ENCODE measurements around the gene CD82.

CD82 gene

DNA sequence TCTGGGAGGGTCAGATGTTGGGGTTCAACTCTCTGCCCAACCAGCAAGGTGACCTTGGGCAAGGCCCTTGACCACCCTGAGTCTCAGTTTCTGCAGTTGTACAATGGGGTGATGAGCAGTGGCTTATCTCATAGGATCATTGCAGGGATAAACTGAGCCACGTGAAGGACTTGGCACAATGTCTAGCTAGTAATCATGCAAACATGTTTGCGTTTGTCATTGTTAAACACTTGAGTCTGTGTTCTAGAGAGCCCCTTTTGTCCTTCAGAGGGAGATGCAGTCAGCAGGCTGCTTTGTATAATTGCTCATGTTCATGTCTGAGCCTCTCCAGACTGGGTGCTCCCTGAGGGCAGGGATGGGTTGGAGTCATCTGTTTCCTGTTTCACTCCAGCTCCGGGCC, 15.8 kb downstream of the CD82 start:
- H3K14ac ChIP-seq (ENCODE audit: low read length in 2 of 2), result no peak overlapping the region
- no peak overlapping the region for H3K4me3 ChIP-seq (ENCODE audit: insufficient read depth in 1 of 2, low read depth in 1 of 2, low read length in 2 of 2)
- DNase-seq, result no peak
- no peak overlapping the region for H2BK12ac ChIP-seq (ENCODE audit: low read length in 2 of 2)
- no peak overlapping the region for H3K4ac ChIP-seq (ENCODE audit: low read depth in 1 of 2, low read length in 2 of 2)
- H3K4me2 ChIP-seq (ENCODE audit: low read length, poor library complexity, severe bottlenecking), result no peak overlapping the region
- H3K23ac ChIP-seq (ENCODE audit: low read length in 2 of 2), result no peak overlapping the region
- peaks cover 34% of the 10 kb centered on the region for H3K4me1 ChIP-seq (ENCODE audit: control insufficient read depth, insufficient read depth, low read depth, low read length)
- H3K9me3 ChIP-seq (ENCODE audit: control insufficient read depth, low read length), result peaks cover 9% of the 10 kb centered on the region
- H2AK5ac ChIP-seq (ENCODE audit: low read length, severe bottlenecking), result no peak overlapping the region
- 91% methylated on average over 3 of the region's 3 CpGs for WGBS
- H3K36me3 ChIP-seq (ENCODE audit: control insufficient read depth in 1 of 2, insufficient read depth in 2 of 2, low read depth in 1 of 2, low read length in 2 of 2), result peaks cover 0 to 74% of the 10 kb centered on the region in 2 experiments
- no peaks in the 10 kb centered on the region for H3K27me3 ChIP-seq (ENCODE audit: control insufficient read depth in 1 of 2, insufficient read depth in 1 of 2, low read length in 2 of 2)
- no peak overlapping the region for H4K8ac ChIP-seq (ENCODE audit: low read length)
- no peak overlapping the region for H3K27ac ChIP-seq (ENCODE audit: low read length, poor library complexity, severe bottlenecking)
- no peak overlapping the region for H4K91ac ChIP-seq (ENCODE audit: low read length)
- peak overlapping the region in 1 of 2 experiments; percentile 1 for H3K18ac ChIP-seq (ENCODE audit: low read depth in 1 of 2, low read length in 2 of 2)
- no peak overlapping the region for H2BK5ac ChIP-seq (ENCODE audit: low read depth, low read length, poor library complexity, severe bottlenecking)
- no peak overlapping the region for H2BK120ac ChIP-seq (ENCODE audit: low read depth, low read length)
- no peak overlapping the region for H3K9ac ChIP-seq (ENCODE audit: low read length)
- H2AFZ ChIP-seq (ENCODE audit: low read depth, low read length), result no peak overlapping the region
- H2BK15ac ChIP-seq (ENCODE audit: low read depth, poor library complexity, severe bottlenecking), result no peak overlapping the region
- peaks cover 15% of the 10 kb centered on the region for H3K79me1 ChIP-seq (replicated peaks; ENCODE audit: low read length, poor library complexity, severe bottlenecking)

- Histone ChIP-seq H3K23ac (ENCODE audit: low read length in 2 of 2) (no peak overlapping the region), H3K36me3 (ENCODE audit: control insufficient read depth in 1 of 2, insufficient read depth in 2 of 2, low read depth in 1 of 2, low read length in 2 of 2) (peaks cover 2 to 72% of the 10 kb centered on the region in 2 experiments), H3K27ac (ENCODE audit: low read length, poor library complexity, severe bottlenecking) (no peak overlapping the region), H3K14ac (ENCODE audit: low read length in 2 of 2) (no peak overlapping the region), H3K4ac (ENCODE audit: low read depth in 1 of 2, low read length in 2 of 2) (no peak overlapping the region), H2AK5ac (ENCODE audit: low read length, severe bottlenecking) (no peak overlapping the region), H3K4me3 (ENCODE audit: insufficient read depth in 1 of 2, low read depth in 1 of 2, low read length in 2 of 2) (no peak overlapping the region), H3K79me1 (replicated peaks; ENCODE audit: low read length, poor library complexity, severe bottlenecking) (peaks cover 20% of the 10 kb centered on the region), H3K4me2 (ENCODE audit: low read length, poor library complexity, severe bottlenecking) (no peak overlapping the region), H2BK120ac (ENCODE audit: low read depth, low read length) (no peak overlapping the region), H3K27me3 (ENCODE audit: control insufficient read depth in 1 of 2, insufficient read depth in 1 of 2, low read length in 2 of 2) (no peaks in the 10 kb centered on the region), H4K8ac (ENCODE audit: low read length) (no peak overlapping the region), H3K18ac (ENCODE audit: low read depth in 1 of 2, low read length in 2 of 2) (no peak overlapping the region), H4K91ac (ENCODE audit: low read length) (no peak overlapping the region), H3K9ac (ENCODE audit: low read length) (no peak overlapping the region), H2AFZ (ENCODE audit: low read depth, low read length) (no peak overlapping the region), H2BK12ac (ENCODE audit: low read length in 2 of 2) (no peak overlapping the region), H2BK5ac (ENCODE audit: low read depth, low read length, poor library complexity, severe bottlenecking) (no peak overlapping the region), H3K4me1 (ENCODE audit: control insufficient read depth, insufficient read depth, low read depth, low read length) (peaks cover 26% of the 10 kb centered on the region), H3K9me3 (ENCODE audit: control insufficient read depth, low read length) (peaks cover 9% of the 10 kb centered on the region), H2BK15ac (ENCODE audit: low read depth, poor library complexity, severe bottlenecking) (no peak overlapping the region)
- WGBS, result 93% methylated on average over 2 of the region's 3 CpGs
- DNase-seq, result no peak
These were observed 17.3 kb downstream of the CD82 start for GRCh38 chr11:44582641-44583352.

DNA sequence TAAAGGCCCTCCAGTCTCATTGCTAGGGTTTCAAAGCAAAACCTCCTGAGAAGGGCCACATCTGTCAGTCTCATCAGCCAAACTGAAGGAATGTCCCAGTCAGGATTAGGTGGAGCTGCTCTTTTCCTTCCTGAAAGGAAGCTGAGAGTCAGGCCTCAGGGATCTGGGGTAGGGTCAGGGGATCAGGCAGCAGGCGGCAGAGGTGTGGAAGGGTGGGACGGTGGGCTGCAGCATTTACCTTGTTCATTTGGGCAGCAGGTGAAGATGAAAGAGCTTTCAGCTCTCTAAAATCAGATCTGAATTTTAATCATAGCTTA, 17.8 kb downstream of the CD82 start:
- Histone ChIP-seq H3K23ac (ENCODE audit: low read length in 2 of 2) (no peak overlapping the region), H3K14ac (ENCODE audit: low read length in 2 of 2) (no peak overlapping the region), H3K27me3 (ENCODE audit: control insufficient read depth in 1 of 2, insufficient read depth in 1 of 2, low read length in 2 of 2) (no peaks in the 10 kb centered on the region), H2AFZ (ENCODE audit: low read depth, low read length) (no peak overlapping the region), H3K4me2 (ENCODE audit: low read length, poor library complexity, severe bottlenecking) (no peak overlapping the region), H3K9ac (ENCODE audit: low read length) (no peak overlapping the region), H3K4me3 (ENCODE audit: insufficient read depth in 1 of 2, low read depth in 1 of 2, low read length in 2 of 2) (no peak overlapping the region), H4K91ac (ENCODE audit: low read length) (no peak overlapping the region), H3K79me1 (replicated peaks; ENCODE audit: low read length, poor library complexity, severe bottlenecking) (peaks cover 20% of the 10 kb centered on the region), H3K18ac (ENCODE audit: low read depth in 1 of 2, low read length in 2 of 2) (no peak overlapping the region), H2BK5ac (ENCODE audit: low read depth, low read length, poor library complexity, severe bottlenecking) (no peak overlapping the region), H3K9me3 (ENCODE audit: control insufficient read depth, low read length) (peaks cover 9% of the 10 kb centered on the region), H3K36me3 (ENCODE audit: control insufficient read depth in 1 of 2, insufficient read depth in 2 of 2, low read depth in 1 of 2, low read length in 2 of 2) (peaks cover 4 to 73% of the 10 kb centered on the region in 2 experiments), H2AK5ac (ENCODE audit: low read length, severe bottlenecking) (no peak overlapping the region), H3K4ac (ENCODE audit: low read depth in 1 of 2, low read length in 2 of 2) (no peak overlapping the region), H2BK15ac (ENCODE audit: low read depth, poor library complexity, severe bottlenecking) (no peak overlapping the region), H2BK120ac (ENCODE audit: low read depth, low read length) (no peak overlapping the region), H3K27ac (ENCODE audit: low read length, poor library complexity, severe bottlenecking) (no peak overlapping the region), H3K4me1 (ENCODE audit: control insufficient read depth, insufficient read depth, low read depth, low read length) (peaks cover 22% of the 10 kb centered on the region), H4K8ac (ENCODE audit: low read length) (no peak overlapping the region), H2BK12ac (ENCODE audit: low read length in 2 of 2) (no peak overlapping the region)
- WGBS, result 100% methylated on average over 2 of the region's 2 CpGs
- DNase-seq, result no peak

- H2BK120ac ChIP-seq (ENCODE audit: low read depth, low read length), result no peak overlapping the region
- peak overlapping the region; percentile 86 for H2BK15ac ChIP-seq (ENCODE audit: low read depth, poor library complexity, severe bottlenecking)
- H3K9me3 ChIP-seq (ENCODE audit: control insufficient read depth, low read length), result peaks cover 9% of the 10 kb centered on the region
- H3K79me1 ChIP-seq (replicated peaks; ENCODE audit: low read length, poor library complexity, severe bottlenecking), result peaks cover 18% of the 10 kb centered on the region
- H3K4me3 ChIP-seq (ENCODE audit: insufficient read depth in 1 of 2, low read depth in 1 of 2, low read length in 2 of 2), result no peak overlapping the region
- H3K23ac ChIP-seq (ENCODE audit: low read length in 2 of 2), result no peak overlapping the region
- peak overlapping the region in 1 of 2 experiments; percentile 11 for H3K18ac ChIP-seq (ENCODE audit: low read depth in 1 of 2, low read length in 2 of 2)
- H4K8ac ChIP-seq (ENCODE audit: low read length), result no peak overlapping the region
- H2BK5ac ChIP-seq (ENCODE audit: low read depth, low read length, poor library complexity, severe bottlenecking), result no peak overlapping the region
- H3K27me3 ChIP-seq (ENCODE audit: control insufficient read depth in 1 of 2, insufficient read depth in 1 of 2, low read length in 2 of 2), result no peaks in the 10 kb centered on the region
- H3K27ac ChIP-seq (ENCODE audit: low read length, poor library complexity, severe bottlenecking), result no peak overlapping the region
- H3K14ac ChIP-seq (ENCODE audit: low read length in 2 of 2), result no peak overlapping the region
- H3K4me2 ChIP-seq (ENCODE audit: low read length, poor library complexity, severe bottlenecking), result no peak overlapping the region
- no peak for DNase-seq
- peak overlapping the region in 1 of 2 experiments; percentile 21 for H2BK12ac ChIP-seq (ENCODE audit: low read length in 2 of 2)
- H3K36me3 ChIP-seq (ENCODE audit: control insufficient read depth in 1 of 2, insufficient read depth in 2 of 2, low read depth in 1 of 2, low read length in 2 of 2), result peaks cover 4 to 61% of the 10 kb centered on the region in 2 experiments
- H3K4me1 ChIP-seq (ENCODE audit: control insufficient read depth, insufficient read depth, low read depth, low read length), result peaks cover 17% of the 10 kb centered on the region
- no peak overlapping the region for H3K9ac ChIP-seq (ENCODE audit: low read length)
- no peak overlapping the region for H3K4ac ChIP-seq (ENCODE audit: low read depth in 1 of 2, low read length in 2 of 2)
- H2AFZ ChIP-seq (ENCODE audit: low read depth, low read length), result no peak overlapping the region
- 96% methylated on average over 5 of the region's 5 CpGs for WGBS
- no peak overlapping the region for H4K91ac ChIP-seq (ENCODE audit: low read length)
- H2AK5ac ChIP-seq (ENCODE audit: low read length, severe bottlenecking), result no peak overlapping the region
These were observed 20.0 kb downstream of the CD82 start for GRCh38 chr11:44585421-44585820.
